Stomach (tissue), 9 donors: ENCODE data around the gene MIPOL1. TPM values are rescaled to one million over a fixed set of nuclear protein-coding genes. Genes with fewer than 3 reads are reported as not detected.

Experiments
- DNase-seq, 2 donors: peaks; one replicate each; pipeline versions ENCODE4 v3.0.0 to v3.0.0-alpha.2; 2013 to 2019
- H3K27ac ChIP-seq, 5 donors: fragments of 200-600 bp in 4 of 5; sonication (generic) in 4 of 5; one replicate each; pipeline ENCODE4 v1.5.1; 2013 to 2019; ENCODE audit warnings: mild to moderate bottlenecking in 1 of 5, moderate library complexity in 1 of 5
- H3K27me3 ChIP-seq, 3 donors: fragments of 200-600 bp; sonication (generic); one replicate each; pipeline ENCODE4 v1.5.1; 2017 to 2019; ENCODE audit warnings: mixed run types in 1 of 3
- H3K36me3 ChIP-seq, 4 donors: fragments of 200-600 bp; sonication (generic); 1 replicate in 3 of 4; 2 replicates in 1 of 4; pipeline ENCODE4 v1.5.1; 2016 to 2019
- H3K4me1 ChIP-seq, 4 donors: fragments of 200-600 bp; sonication (generic); one replicate each; pipeline ENCODE4 v1.5.1; 2016 to 2019
- H3K4me3 ChIP-seq, 4 donors: fragments of 200-600 bp; sonication (generic) in 3 of 4; one replicate each; pipeline ENCODE4 v1.5.1; 2016 to 2019; ENCODE audit warnings: mild to moderate bottlenecking in 1 of 4
- H3K9me3 ChIP-seq, 4 donors: fragments of 200-600 bp; sonication (generic); one replicate each; pipeline ENCODE4 v1.5.1; 2016 to 2019
- CTCF ChIP-seq, 7 experiments: fragments of 450-650 bp in 4 of 7; fragments of 200-600 bp in 3 of 7; sonication (generic) in 3 of 7; IDR thresholded peaks; one replicate each; pipeline ENCODE4 v1.5.1; 2016 to 2019; ENCODE audit warnings: antibody characterized with exemption in 7 of 7, control low read depth in 2 of 7, mild to moderate bottlenecking in 1 of 7
- EP300 ChIP-seq: sonication (generic); formaldehyde crosslinking; IDR thresholded peaks from one replicate; pipeline ENCODE4 v1.6.1; 2017; ENCODE audit warnings: antibody characterized with exemption
- POLR2A ChIP-seq, 4 donors: fragments of 450-650 bp; IDR thresholded peaks; one replicate each; pipeline ENCODE4 v1.6.1; 2016; ENCODE audit warnings: antibody characterized with exemption in 4 of 4, control low read depth in 2 of 4, mild to moderate bottlenecking in 1 of 4, moderate library complexity in 1 of 4
- POLR2AphosphoS5 ChIP-seq, 3 donors: sonication (generic); formaldehyde crosslinking; IDR thresholded peaks; one replicate each; pipeline ENCODE4 v1.6.1; 2016; ENCODE audit warnings: antibody characterized with exemption in 3 of 3
- WGBS, 5 donors: extraction: QIAGEN DNeasy Blood & Tissue Kit in 3 of 5; methylation state at CpG; one replicate each; pipeline versions ENCODE4 v1.1.5 to v1.1.7; 2013 to 2018; 5-methylcytosine and 5-hydroxymethylcytosine counted together
- intact Hi-C: fragments of 100-400 bp; cut with DNase I; formaldehyde crosslinking; loops from one replicate; pipeline ENCODE4 v1.15.1; 2023; ENCODE audit warnings: low total_unique reads
- polyA plus RNA-seq, 3 donors: library from polyadenylated mRNA; stranded (reverse); fragments of 200-250 nt; gene quantifications; one replicate each; pipeline ENCODE4 v1.2.3, GENCODE V29; 2013
- total RNA-seq, 5 donors: library from RNA; depleted of rRNA; stranded (reverse); fragments of >200 nt; gene quantifications; one replicate each; pipeline versions ENCODE4 v1.1.0 to v1.2.3, GENCODE V29; 2014 to 2016
- donor health status: healthy with polysubstance abuse.
- donor health status: Bipolar disorder and iron deficiency.
- donor health status: healthy.

Gene MIPOL1
- total and polyA plus RNA-seq, 8 donors, result 2.2 to 133 (median 15.8) TPM

- H3K27ac ChIP-seq, result no peak overlapping the region
- no peaks in the 10 kb centered on the region for H3K27me3 ChIP-seq
- DNase-seq, result no peak
- no peaks in the 10 kb centered on the region for H3K9me3 ChIP-seq
- WGBS, 5 donors, result 89 to 98% (median 93%) methylated on average over 2 of the region's 2 CpGs
- intact Hi-C loops, result no loop called here
- no peak overlapping the region for H3K4me3 ChIP-seq
- H3K4me1 ChIP-seq, result no peaks in the 10 kb centered on the region
- no peak for TF ChIP-seq CTCF (IDR thresholded peaks at IDR 0.05)
- no peak for TF ChIP-seq POLR2A (IDR thresholded peaks at IDR 0.05)
- no peak for TF ChIP-seq POLR2AphosphoS5 (IDR thresholded peaks at IDR 0.05)
- TF ChIP-seq EP300, result no peak
- H3K36me3 ChIP-seq, result peaks cover 0 to 18% (median 15%) of the 10 kb centered on the region in 4 donors
Observed at GRCh38 chr14:37497422-37497821, 299.7 kb downstream of the MIPOL1 start.

- H3K4me1 ChIP-seq, result no peaks in the 10 kb centered on the region
Observed at GRCh38 chr14:37501877-37502276, 304.1 kb downstream of the MIPOL1 start.

GRCh38 chr14:37508503-37508902, 310.8 kb downstream of the MIPOL1 start:
- intact Hi-C loops, result no loop called here
- Histone ChIP-seq H3K4me3 (no peak overlapping the region), H3K27ac (no peak overlapping the region), H3K9me3 (no peaks in the 10 kb centered on the region), H3K4me1 (no peaks in the 10 kb centered on the region), H3K36me3 (no peaks in the 10 kb centered on the region), H3K27me3 (no peaks in the 10 kb centered on the region)
- DNase-seq, result no peak
- TF ChIP-seq CTCF (IDR thresholded peaks at IDR 0.05) (no peak), EP300 (no peak), POLR2AphosphoS5 (IDR thresholded peaks at IDR 0.05) (no peak), POLR2A (IDR thresholded peaks at IDR 0.05) (no peak)
- 75 to 86% (median 84%) methylated on average over 3 of the region's 3 CpGs for WGBS, 5 donors

More at GRCh38 chr14:37501877-37502276, 304.1 kb downstream of the MIPOL1 start:
- no peak for DNase-seq
- TF ChIP-seq POLR2AphosphoS5 (IDR thresholded peaks at IDR 0.05), result no peak
- TF ChIP-seq EP300, result no peak
- TF ChIP-seq CTCF (IDR thresholded peaks at IDR 0.05), result no peak
- TF ChIP-seq POLR2A (IDR thresholded peaks at IDR 0.05), result no peak
- intact Hi-C loops, result no loop called here
- no peak overlapping the region for H3K4me3 ChIP-seq
- H3K36me3 ChIP-seq, result peaks cover 0 to 18% (median 15%) of the 10 kb centered on the region in 4 donors
- WGBS, 5 donors, result 77 to 86% (median 80%) methylated on average over 4 to 5 of the region's 5 CpGs
- no peaks in the 10 kb centered on the region for H3K27me3 ChIP-seq
- H3K27ac ChIP-seq, result no peak overlapping the region
- H3K9me3 ChIP-seq, result no peaks in the 10 kb centered on the region

GRCh38 chr14:37512173-37512572, 314.4 kb downstream of the MIPOL1 start:
- no peak for TF ChIP-seq EP300
- TF ChIP-seq CTCF (IDR thresholded peaks at IDR 0.05), result no peak
- no peak for TF ChIP-seq POLR2A (IDR thresholded peaks at IDR 0.05)
- TF ChIP-seq POLR2AphosphoS5 (IDR thresholded peaks at IDR 0.05), result no peak
- H3K27ac ChIP-seq, result no peak overlapping the region
- no peaks in the 10 kb centered on the region for H3K9me3 ChIP-seq
- 69 to 77% (median 73%) methylated on average over 3 of the region's 3 CpGs for WGBS, 5 donors
- H3K4me1 ChIP-seq, result no peaks in the 10 kb centered on the region
- no peaks in the 10 kb centered on the region for H3K27me3 ChIP-seq
- intact Hi-C loops, result no loop called here
- H3K36me3 ChIP-seq, result no peaks in the 10 kb centered on the region
- DNase-seq, result no peak
- no peak overlapping the region for H3K4me3 ChIP-seq
